H1 (cell line): ENCODE measurements around the gene RAB11A. TPM values are rescaled to one million over a fixed set of nuclear protein-coding genes. Genes with fewer than 3 reads are reported as not detected.

Experiments
- CBX5 ChIP-seq: fragments of 300-800, 300-1000 bp; sonication (generic); IDR thresholded peaks from 2 replicates; pipeline ENCODE4 v1.7.1; 2016; ENCODE audit warnings: antibody characterized with exemption, low read length, low read depth
- FOSL1 ChIP-seq: IDR thresholded peaks from 2 replicates; pipeline ENCODE4 v1.6.1; 2011; ENCODE audit warnings: mild to moderate bottlenecking, low read depth, low read length, moderate library complexity; ENCODE audit not compliant: insufficient read depth
- HDAC6 ChIP-seq: IDR thresholded peaks from one replicate; pipeline ENCODE4 v1.7.1; 2012; ENCODE audit warnings: low read depth, mild to moderate bottlenecking, inconsistent platforms, low read length, moderate library complexity
- JUN ChIP-seq: IDR thresholded peaks from 2 replicates; pipeline ENCODE4 v1.6.1; 2011; ENCODE audit warnings: low read depth, mild to moderate bottlenecking, improper control_type of control experiment, low read length
- PHF8 ChIP-seq: fragments of 200-600 bp; sonication (generic); conservative IDR thresholded peaks from 2 replicates; pipeline ENCODE4 v1.7.1; 2012; ENCODE audit warnings: low read depth, mild to moderate bottlenecking, inconsistent platforms, low read length, moderate library complexity
- POLR2A ChIP-seq, 2 experiments: IDR thresholded peaks; 1 replicate in 1 of 2; 2 replicates in 1 of 2; pipeline ENCODE4 v1.6.1; 2011; ENCODE audit warnings: low read depth in 2 of 2, low read length in 2 of 2, mild to moderate bottlenecking in 2 of 2; ENCODE audit errors: control extremely low read depth in 1 of 2
- TBP ChIP-seq: IDR thresholded peaks from 2 replicates; pipeline ENCODE4 v1.6.1; 2011; ENCODE audit warnings: low read depth, low read length, improper control_type of control experiment
- USF2 ChIP-seq: IDR thresholded peaks from 2 replicates; pipeline ENCODE4 v1.6.1; 2011; ENCODE audit warnings: low read length, improper control_type of control experiment
- polyA plus RNA-seq, 7 experiments: library from polyadenylated mRNA; depleted of rRNA in 3 of 7; stranded (reverse) in 5 of 7; unstranded in 2 of 7; fragments of >200 nt in 5 of 7; fragments of 200-250 nt in 2 of 7; gene quantifications; 1 replicate in 5 of 7; 2 replicates in 1 of 7; 4 replicates in 1 of 7; pipeline versions ENCODE4 v1.2.1 to v1.2.3, GENCODE V29; 2011 to 2013; ENCODE audit warnings: missing spikeins in 2 of 7, mixed read lengths in 2 of 7
- total RNA-seq: library from RNA; stranded (reverse); fragmentation: NEBNext Ultra II Directional; extraction: Animal tissue kit (Norgen Biotek cat#: 25700); gene quantifications from 2 replicates; pipeline ENCODE4 v1.2.1, GENCODE V29; 2021

The RAB11A gene
- total and polyA plus RNA-seq, 2 of the 8 experiments (the other 6 are each of a cell fraction or from before 2014, with no cell fraction given), result 211 to 254 TPM

- no peak for TF ChIP-seq USF2
- no peak for TF ChIP-seq FOSL1
- TF ChIP-seq POLR2A (IDR thresholded peaks at IDR 0.05; ENCODE audit: control extremely low read depth in 1 of 2, low read depth in 2 of 2, low read length in 2 of 2), result no peak
- no peak for TF ChIP-seq TBP
- no peak for TF ChIP-seq PHF8
- no peak for TF ChIP-seq JUN
- no peak for TF ChIP-seq HDAC6
- TF ChIP-seq CBX5, result no peak
These were observed 60.8 kb downstream of the RAB11A start (continued) for GRCh38 chr15:65930134-65930533.
